NAMALWA (cell line): ENCODE results near the gene HAVCR2.

Experiments
- DNase-seq: peaks from one replicate; pipeline ENCODE4 v3.0.0-alpha.2; 2015; ENCODE audit warnings: low spot score

HAVCR2 gene

DNA sequence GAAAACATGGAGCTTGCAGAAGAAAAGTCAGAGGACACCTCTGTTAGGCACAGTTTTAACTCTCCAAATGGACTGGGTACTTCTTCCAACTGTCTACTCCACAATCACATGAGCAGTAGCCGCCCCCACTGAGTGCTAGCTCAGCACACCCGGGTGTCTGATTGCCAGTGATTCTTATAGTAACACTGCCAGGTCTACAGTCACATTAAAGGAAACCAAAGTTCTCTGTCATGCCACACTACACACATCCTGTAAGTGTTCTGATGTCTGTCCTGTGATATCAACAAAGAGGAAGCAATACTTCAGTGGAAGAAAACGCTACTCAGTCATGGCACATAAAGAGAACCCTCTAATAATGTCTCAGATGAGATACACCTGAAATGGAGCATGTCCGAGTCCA, at the start of gene HAVCR2:
Gene HAVCR2 (minus strand): TSS at position 69 of the 400 bp plus-strand sequence. CDS start 61 bp downstream, at position 8.
- DNase-seq, result peak; percentile 48

GRCh38 chr5:157157293-157157891, 48.5 kb upstream of the HAVCR2 start:
- no peak for DNase-seq

DNA sequence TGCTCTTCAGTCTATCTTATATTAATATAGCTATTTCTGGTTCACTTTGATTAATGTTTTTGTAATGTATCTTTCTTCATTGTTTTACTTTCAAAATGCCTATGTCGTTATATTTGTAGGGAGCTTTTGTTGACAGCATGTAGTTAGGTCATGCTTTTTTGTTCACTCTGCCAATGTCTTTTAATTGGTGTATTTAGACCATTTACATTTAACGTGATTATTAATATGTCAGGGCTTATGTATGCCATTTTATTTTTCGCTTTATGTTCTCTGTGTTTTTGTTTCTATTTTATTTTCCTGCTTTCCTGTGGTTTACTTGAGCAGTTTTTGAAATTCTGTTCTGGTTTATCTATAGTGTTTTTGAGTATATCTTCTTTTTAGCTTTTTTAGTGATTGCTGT, 46.5 kb upstream of the HAVCR2 start:
- no peak for DNase-seq

DNA sequence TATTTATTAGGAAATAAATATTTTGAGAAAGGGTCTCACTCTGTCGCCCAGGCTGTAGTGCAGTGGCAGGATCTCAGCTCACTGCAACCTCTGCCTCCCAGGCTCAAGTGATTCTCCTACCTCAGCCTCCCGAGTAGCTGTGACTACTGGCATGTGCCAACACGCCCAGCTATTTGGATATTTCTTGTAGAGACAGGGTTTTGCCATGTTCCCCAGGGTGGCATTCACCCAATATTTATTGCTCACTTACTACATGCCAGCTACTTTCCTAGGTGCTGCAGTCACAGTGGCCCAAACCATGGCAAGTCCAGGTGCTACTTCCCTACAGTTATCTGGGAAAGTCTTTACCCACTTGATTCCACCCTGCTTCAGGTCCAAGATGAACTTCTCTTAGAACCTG, 42.2 kb upstream of the HAVCR2 start:
- DNase-seq, result no peak

DNA sequence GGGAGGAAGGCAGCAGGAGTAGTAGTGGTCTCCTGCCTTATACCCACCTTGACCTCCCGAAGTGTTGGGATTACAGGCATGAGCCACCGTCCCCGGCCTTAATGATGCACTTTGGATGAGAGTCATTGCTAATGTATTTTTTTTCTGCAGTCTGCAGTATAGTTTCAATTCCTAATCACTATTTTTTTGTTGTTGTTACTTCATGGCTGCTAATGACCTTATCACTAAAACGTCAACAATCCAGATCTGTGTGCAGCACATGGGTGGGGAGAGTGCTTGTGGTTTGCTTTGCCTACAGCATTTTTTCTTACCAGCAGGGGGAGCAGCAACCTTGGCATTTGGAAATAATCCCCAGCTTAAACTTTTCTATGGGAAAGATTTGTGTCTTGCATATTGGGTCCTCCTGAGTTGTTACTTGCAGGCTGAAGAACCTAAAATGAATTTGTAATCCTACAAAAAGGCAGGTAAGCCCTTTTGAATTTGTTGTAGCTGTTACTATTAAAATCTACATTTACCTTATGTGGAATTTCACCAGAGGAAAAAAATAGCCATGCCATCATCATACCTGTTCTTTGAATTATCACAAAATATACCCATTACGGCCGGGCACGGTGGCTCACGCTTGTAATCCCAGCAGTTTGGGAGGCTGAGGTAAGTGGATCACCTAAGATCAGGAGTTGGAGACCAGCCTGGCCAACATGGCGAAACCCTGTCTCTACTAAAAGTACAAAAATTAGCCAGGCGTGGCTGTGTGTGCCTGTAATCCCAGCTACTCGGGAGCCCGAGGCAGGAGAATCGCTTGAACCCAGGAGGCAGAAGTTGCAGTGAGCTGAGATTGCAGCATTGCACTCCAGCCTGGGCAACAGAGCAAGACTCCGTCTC, 40.1 kb upstream of the HAVCR2 start:
- peak; percentile 88 for DNase-seq

DNA sequence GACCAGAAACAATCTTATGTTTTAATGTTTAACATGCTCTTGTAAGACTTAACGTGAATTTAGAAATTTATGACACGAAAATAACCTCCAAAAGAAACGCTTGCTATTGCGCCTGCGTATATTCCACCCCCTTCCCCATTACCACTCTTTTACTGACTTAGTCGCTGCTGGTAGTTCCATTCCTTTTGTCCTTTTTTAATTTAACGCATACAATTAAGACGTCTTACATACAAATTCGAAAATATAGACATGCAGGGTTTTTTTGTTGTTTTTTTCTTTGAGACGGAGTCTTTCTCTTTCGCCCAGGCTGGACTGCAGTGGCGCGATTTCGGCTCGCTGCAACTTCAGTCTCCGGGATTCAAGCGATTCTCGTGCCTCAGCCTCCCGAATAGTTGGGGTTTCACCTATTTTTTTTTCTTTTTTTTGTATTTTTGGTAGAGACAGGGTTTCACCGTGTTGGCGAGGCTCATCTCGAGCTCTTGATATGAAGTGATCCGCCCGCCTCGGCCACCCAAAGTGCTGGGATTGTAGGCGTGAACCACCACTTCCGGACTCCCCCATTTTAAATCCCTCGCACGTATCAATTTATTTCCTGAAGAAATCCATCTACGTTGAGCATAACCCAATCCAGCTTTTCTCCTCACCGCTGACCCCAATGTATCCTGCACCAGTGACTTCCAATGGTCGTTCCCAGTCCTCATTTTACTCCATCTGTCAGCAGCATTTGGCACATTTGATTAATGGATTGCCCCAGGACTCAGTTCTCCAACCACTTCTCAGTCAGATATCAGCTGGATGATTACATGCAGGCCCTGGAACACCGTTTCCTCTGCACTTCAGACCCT, 34.5 kb upstream of the HAVCR2 start:
- DNase-seq, result peak; percentile 16

DNA sequence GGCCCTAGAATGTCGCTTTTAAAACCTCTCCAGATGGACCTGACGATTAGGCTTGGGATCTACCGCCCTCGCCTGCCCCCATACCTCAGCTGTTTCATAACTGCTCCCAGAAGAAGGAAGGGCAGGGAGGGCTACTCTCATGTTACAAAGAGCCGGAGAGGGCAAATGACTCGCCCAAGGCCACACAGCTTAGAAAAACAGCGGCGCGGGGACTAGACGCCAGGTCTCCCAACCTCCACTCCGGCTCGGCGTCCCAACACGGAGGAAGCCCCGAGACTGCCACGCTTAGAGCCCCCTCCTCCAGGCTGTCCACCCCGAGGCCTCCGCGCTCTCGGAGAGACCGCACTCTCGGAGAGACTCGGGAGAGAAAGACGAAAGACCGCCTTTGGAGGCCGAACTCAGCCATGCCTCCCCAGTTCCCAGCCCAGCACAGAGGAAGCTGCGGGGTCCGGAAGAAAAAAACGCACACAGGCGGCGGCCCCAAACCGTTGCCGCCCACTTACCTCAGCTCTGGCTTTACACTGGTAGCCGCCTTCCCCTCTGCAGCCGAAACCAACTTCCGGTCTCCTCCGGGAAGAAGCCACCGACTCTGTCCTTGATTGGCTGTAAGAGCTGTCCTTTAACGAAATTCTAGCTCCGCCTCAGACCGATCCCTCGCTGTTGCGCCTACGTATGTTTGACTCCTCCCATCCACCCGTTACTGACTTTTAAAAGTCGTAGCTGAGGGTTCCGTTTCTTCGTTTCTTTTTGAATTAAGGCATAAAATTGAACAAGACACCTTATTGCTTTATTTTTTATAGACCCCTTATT, 33.7 kb upstream of the HAVCR2 start, which contains the start of gene MED7:
Gene MED7 (minus strand): TSS at position 549 of the 810 bp plus-strand sequence. CDS start 3,434 bp downstream, outside the sequence.
- DNase-seq, result peak; percentile 100

DNA sequence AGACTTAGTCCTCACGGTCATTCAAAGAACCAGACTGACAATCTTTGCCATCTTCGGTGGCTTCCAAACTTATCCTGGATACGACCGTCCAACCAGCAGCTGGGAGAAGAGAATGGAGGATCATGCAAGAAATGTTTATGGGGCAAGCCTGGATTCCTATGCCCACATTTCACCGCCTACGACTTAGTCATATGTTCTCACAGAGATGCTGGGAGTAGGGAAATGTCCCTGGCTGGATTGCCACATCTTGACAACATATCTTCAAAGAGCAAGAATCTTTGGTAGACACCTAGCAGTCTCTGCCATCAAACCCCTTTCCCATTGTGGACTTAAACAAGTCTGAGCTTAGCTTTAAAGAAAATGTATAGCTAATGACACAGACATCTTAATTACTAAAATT, 28.8 kb upstream of the HAVCR2 start:
- no peak for DNase-seq

DNA sequence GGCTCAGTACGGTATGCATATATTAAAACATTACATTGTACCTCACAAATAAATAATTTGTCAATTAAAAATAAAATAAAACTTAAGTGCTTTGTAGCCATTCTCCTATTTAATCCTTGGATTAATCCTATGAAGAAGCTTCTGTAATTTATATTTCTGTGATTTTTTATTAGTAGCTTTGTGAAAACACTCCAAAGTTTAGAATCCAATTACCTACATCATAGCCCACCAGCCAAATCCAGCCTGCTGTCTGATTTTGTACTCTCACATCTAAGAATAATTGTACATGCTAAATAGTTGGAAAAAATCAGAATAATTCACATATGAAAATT, 23.4 kb upstream of the HAVCR2 start:
- no peak for DNase-seq

DNA sequence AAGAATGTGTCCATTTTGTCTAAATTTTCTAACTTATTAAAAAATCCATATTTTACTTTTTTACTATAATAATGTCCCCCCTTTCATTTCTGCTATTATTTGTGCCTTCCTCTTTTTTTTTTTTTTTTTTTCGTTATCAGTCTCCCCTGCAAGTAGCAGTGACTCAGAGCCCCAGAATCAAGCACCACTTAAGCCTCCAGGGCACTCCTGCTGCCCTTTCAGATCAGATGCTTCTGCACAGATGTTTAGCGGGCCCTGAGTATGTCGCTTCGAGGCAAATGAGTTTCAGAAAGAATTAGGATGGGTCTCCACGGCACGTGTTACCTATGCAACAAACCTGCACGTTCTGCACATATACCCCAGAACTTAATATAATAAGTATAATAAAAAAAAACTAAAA, 22.1 kb upstream of the HAVCR2 start:
- DNase-seq, result peak; percentile 28

GRCh38 chr5:157121709-157122108, 12.9 kb upstream of the HAVCR2 start:
- no peak for DNase-seq

DNA sequence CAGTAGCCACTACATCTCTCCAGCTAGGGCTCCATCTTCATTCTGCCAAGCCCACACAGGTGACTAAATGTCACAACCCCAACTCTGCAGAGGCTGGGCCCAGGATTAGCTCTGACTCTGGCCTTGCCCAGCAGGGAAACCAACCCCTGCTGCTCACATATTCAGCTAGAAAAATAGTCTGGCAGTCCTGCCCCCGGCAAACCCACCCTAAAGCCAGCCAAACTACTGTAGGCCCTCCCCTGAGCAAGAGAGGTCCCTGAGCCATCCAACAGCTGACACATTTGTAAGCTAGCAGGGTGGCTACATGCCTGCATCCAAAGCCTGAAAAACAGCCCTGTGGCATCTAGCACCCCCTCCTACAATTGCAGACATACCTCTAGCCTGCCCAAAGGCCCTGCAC, 11.3 kb upstream of the HAVCR2 start:
- DNase-seq, result no peak

DNA sequence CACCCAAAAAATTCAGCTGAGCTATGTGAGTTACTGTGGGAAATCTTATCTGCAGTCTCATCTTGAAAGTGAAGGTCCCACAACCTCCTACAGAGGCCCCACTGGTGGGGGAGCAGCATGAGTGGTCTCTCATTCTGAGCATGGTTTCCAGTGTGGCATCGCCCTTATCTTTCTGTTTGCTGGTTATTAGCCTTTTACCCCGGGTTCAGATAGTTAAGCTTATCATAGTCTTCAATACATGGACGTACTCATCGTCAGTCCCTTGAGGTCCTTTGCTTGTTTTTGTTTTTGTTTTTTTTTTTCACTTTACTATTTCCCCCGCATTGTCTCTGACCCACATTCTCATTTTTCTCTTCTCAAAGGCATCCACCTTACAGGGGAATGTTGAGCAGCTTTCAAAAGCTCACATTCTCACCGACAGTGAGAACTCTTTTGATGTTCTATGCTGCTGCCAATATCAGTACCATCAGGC, 7.7 kb upstream of the HAVCR2 start:
- DNase-seq, result no peak

DNA sequence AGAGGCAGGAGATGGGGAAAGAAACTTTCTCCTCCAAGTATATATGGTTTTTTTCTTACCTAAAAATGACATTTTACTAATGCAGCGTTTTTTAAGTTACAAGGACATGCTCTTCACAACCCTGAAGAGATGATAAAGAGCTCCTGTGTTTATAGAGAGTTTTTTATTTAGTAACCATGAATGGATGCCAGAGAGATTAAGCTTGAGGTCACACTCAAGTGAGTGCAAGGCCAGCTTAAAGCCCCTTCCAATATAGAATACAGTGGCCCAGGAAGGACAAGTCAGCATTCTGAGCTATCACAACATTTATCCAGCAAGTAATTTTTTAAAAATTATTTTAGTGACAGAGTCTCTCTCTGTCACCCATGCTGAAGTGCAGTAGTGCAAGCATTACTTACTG, 6.7 kb upstream of the HAVCR2 start:
- no peak for DNase-seq

DNA sequence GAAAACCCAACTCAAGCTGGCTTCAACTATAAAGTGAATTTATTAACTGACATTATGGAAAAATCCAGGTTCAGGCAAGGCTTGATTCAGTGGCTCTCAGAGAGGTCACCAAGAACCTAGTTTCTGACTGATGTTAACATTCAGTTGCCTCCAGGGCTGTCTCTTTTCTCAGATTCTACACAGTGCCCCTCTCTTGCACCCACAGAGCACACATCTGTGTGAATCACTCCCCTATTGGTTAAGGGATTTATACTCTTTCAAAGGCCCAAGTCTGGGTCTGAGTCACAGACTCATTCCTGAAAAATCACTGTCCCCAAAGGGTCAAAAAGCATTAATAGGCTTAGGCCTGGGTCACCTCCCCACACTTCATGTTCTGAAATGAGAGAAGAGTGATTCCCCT, 6.2 kb upstream of the HAVCR2 start:
- no peak for DNase-seq

DNA sequence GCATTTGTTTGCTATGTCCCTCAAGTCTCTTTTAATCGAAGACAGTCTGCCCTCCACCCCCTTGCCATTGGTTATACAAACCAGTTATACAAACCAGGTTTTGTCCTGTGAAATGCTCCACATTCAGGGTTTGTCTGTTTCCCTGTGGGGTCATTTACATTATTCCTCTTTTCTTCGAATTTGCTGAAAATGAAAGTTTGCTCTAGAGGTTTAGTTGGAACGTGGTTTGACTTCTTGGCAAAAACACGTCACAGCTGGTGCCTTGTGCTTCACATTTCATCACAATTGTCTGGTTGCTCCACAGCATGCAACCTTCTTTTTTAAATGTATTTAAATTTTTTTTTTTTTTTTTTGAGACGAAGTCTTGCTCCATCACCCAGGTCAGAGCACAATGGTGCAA, 4.2 kb upstream of the HAVCR2 start:
- DNase-seq, result no peak

- DNase-seq, result peak; percentile 22
Measured at GRCh38 chr5:157109744-157110143, 900 bp upstream of the HAVCR2 start.

DNA sequence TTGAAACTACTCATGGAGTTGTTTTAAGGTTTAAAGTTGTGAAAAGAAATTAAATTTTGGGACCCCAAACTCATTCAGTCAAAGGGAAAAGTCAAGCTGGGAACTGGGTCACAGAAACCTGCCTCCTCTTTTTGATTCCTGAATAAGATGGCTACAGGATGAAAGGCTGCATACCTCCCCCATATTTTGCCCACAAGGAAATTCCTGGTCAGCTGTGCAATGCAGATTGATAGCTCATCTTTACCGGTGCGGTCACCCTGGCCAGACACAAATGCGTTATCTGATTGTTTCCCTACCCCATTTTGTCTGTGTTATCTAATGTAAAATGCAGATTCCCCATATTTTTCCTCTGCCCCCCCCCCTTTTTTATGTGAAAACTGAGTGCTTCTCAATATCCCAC, 1.3 kb downstream of the HAVCR2 start:
- DNase-seq, result no peak

DNA sequence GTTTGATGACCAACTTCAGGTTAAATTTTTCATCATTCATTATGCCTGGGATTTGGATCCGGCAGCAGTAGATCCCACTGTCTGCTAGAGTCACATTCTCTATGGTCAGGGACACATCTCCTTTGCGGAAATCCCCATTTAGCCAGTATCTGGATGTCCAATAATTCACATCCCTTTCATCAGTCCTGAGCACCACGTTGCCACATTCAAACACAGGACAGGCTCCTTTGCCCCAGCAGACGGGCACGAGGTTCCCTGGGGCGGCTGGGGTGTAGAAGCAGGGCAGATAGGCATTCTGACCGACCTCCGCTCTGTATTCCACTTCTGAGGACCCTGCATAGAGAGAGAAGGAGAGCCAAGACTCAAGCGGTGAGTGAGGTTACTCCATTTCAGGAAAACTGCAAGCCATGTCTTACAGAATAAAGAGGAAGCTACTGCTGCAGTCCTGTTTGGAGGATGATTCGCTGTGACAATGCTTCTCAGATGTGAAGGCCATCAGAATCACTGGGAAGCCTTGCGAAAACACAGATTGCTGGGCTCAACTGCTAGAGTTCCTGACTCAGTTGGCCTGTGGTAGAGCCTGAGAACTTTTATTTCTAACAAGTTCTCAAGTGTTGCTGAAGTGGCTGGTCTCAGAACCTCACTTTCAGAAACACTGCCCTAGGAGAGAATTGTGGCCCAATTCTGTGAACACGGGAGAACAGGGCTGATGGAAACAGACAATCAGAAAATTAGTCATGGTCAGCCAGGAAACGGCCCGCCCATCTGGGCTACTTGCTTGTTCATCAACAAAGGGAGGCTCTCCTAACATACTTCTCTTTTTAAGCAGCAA, 2.0 kb downstream of the HAVCR2 start:
- no peak for DNase-seq

DNA sequence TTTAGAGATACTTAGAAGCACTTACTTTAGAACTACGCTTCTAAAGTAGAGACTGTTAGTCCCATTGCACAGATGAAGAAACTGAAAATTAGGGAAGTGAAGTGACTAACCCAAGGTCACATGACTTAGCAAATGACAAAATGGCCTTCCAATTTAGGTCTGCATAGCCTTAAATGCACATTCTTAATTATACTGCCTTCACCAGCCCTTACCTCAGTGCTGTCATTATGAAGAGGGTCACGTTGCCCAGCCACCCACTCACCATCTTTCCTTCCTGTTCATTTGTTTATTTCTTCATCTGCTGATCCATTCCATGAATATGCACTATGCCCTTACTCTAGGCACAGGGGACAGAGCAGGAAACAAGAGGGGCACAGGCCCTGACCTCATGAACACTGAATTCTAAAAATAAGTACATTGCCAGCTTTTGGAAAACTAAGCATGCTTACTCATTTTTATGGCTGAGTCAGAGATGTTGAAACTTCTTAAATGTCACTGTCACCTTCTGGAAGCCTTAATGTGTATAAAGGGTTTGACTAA, 8.6 kb downstream of the HAVCR2 start:
- DNase-seq, result peak; percentile 13
